H54 (cell line): ENCODE measurements around the gene PRG3.

Experiments
- DNase-seq: peaks from one replicate; pipeline ENCODE4 v3.0.0; 2011; ENCODE audit warnings: low spot score, mixed read lengths; ENCODE audit not compliant: insufficient read length
- FAIRE-seq: peaks from 3 replicates; lab custom pipeline; 2011; peaks lifted over from hg19 to GRCh38; lab: Jason Lieb, UNC
- POLR2A ChIP-seq: IDR thresholded peaks from 2 replicates; pipeline ENCODE4 v1.6.1; 2011; ENCODE audit warnings: low read depth, mild to moderate bottlenecking, low read length

The PRG3 gene

GRCh38 chr11:57402188-57403002 is 21.4 kb upstream of the PRG3 start:
- no peak for FAIRE-seq
- TF ChIP-seq POLR2A, result no peak
- DNase-seq, result peak; percentile 28

DNA sequence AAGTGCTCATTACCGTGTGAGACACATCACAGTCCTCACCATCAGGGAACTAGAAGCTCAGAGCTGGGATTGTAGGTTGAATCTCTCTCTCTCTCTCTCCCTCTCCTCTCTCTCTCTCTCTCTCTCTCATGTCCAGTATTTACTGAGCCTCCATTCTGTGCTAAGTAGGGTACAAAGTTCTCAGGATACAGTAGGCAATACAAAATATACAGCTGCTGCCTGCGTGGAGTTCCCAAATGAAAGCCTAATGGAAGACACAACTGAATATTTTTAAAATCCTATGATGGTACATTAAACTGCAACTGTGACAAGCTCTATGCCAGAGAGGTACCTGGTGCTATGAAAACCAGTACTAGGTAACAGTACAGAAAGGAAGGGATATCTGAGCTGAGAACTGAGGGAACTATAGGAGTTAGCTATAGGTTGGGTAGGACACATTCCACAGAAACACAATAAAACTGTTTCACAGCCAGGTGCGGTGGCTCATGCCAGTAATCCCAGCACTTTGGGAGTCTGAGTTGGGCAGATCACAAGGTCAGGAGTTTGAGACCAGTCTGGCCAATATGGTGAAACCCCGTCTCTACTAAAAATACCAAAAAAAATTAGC is 19.1 kb upstream of the PRG3 start:
- FAIRE-seq, result no peak
- DNase-seq, result no peak
- TF ChIP-seq POLR2A, result no peak

GRCh38 chr11:57399221-57399620 is 18.3 kb upstream of the PRG3 start:
- FAIRE-seq, result no peak

GRCh38 chr11:57397394-57397990 is 16.5 kb upstream of the PRG3 start:
- DNase-seq, result no peak
- TF ChIP-seq POLR2A, result no peak
- no peak for FAIRE-seq

More at GRCh38 chr11:57399221-57399620, 18.3 kb upstream of the PRG3 start:
- DNase-seq, result no peak
- no peak for TF ChIP-seq POLR2A

- FAIRE-seq, result no peak
- DNase-seq, result no peak
- no peak for TF ChIP-seq POLR2A
Observed at GRCh38 chr11:57396744-57397143, 15.8 kb upstream of the PRG3 start.

DNA sequence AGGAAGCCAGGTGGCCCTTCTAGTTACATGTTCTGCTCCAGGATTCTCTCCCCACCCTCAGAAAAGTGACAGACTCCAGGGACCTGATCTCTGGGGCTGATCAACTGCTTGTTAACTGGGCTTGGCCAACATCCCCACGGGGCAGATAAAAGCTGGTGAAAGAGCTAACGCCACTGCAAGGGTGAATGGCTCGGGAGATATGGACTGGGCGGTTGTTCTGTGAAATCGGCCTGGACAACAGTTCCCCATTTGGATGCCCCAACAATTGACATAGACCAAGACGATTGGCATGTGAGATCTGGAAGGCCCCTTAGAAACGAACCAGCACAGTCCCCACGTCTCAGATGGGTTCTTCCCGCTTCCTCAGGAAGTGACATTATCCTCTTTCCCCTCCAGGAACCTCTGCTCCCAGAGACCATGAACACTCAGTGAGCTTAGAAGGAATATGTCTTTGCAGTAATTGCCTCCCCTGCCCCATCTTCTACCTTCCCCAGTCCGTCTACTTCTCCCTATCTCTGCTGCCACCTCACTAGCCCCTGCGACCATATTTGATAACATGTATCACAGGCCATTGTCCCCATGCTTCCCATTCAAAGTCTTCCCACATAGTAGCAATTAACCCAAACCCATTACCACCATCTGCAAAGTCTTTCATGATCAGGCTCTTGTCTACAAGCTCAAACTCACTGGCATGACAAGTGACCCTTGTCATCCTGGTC is 15.1 kb upstream of the PRG3 start:
- no peak for DNase-seq
- no peak for TF ChIP-seq POLR2A
- no peak for FAIRE-seq

GRCh38 chr11:57394203-57394965 is 13.4 kb upstream of the PRG3 start:
- FAIRE-seq (no peak), DNase-seq (no peak)
- TF ChIP-seq POLR2A, result no peak

- DNase-seq (no peak), FAIRE-seq (no peak)
- TF ChIP-seq POLR2A, result no peak
Observed at GRCh38 chr11:57392763-57393105, 11.8 kb upstream of the PRG3 start.

DNA sequence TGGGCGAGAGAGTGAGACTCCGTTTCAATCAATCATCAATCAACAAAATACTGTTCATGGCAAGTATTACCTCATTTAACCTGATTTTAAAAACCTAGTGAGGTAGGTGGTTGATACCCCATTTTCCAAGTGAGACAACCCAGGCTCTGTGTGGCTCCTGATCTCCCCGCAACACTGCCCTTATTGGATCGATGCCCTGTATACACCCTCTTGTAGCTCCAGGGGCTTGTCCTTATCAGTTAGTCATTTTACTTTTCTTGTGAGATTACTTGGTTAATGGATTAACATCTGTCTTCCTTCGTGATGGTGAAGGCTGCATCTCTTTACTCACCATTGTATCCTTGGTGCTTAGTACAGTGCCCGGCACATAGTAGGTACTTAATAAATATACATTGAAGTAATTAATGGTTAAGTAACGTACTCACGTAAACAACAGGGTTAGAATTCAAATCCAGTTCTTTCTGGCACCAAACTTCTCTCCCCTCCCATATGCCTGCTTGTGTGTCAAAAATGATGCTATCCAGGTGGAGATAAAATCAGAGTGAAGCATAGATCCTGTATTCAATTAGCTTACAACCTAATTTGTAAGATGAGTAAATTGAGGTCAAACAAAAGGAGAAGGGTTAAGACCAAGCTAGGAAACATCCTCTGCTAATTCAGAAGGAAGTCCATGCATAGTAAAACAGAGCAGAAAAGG is 11.3 kb upstream of the PRG3 start:
- FAIRE-seq (no peak), DNase-seq (no peak)
- no peak for TF ChIP-seq POLR2A

DNA sequence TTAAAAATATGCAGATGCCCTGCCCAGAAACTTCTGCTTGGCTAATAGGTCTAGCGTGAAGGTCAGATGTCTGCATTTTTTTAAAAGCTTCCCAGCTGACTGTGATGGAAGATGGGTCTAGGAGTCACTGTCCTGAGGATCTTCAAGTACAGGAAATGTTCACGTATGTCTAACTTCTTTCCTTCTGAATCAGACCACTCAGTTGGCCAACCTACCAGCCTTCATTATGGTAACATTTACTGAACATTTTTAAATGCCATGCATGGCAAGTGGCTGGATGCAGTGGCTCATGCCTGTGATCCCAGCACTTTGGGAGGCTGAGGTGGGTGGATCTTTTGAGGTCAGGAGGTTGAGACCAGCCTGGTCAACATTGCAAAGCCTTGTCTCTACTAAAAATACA is 10.6 kb upstream of the PRG3 start:
- no peak for FAIRE-seq
- DNase-seq, result no peak
- TF ChIP-seq POLR2A, result no peak

GRCh38 chr11:57391111-57391510 is 10.2 kb upstream of the PRG3 start:
- no peak for FAIRE-seq
- DNase-seq, result no peak
- TF ChIP-seq POLR2A, result no peak

- no peak for DNase-seq
- FAIRE-seq, result no peak
- no peak for TF ChIP-seq POLR2A
Observed at GRCh38 chr11:57390535-57390934, 9.6 kb upstream of the PRG3 start, which contains the start of gene PRG2. TSS of gene PRG2 (minus strand) at chr11:57390650. CDS start at chr11:57389944, 706 bp downstream.
